Measurements from ENCODE around the gene CPO.

CPO gene

DNA sequence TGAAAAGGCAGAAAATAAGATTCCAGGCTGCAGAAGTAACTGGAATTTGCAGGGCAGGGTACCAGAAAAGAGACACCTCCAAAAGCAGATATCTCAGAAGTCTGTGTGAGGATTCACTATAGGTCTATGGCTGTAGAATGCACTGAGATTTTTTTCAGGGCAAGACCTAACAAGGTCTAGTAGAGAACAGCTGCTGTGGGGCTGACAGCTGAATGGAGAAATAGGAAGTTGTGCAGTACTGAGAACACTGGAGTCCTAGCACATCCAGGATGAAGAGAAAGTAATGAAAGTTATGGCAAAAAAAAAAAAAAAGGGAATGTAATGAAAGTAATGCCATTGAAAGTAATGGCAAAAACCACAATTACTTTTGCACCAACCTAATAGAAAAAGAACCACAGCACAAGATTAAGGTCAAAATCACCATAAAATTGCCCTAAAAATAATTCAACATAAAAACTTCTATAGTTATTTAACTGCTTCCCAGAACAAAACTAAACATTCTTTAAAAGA is 57.3 kb downstream of the CPO start:
- Histone ChIP-seq H3K36me3 (no peaks in the 10 kb centered on the region), H3K4me1 (no peaks in the 10 kb centered on the region), H3K9ac (no peak overlapping the region), H3K9me3 (peaks cover 4% of the 10 kb centered on the region; the same call in 1 of the 2 replicates), H3K27ac (no peak overlapping the region), H3K4me2 (no peak overlapping the region), H4K20me1 (no peaks in the 10 kb centered on the region), H3K4me3 (no peak overlapping the region), H3K27me3 (no peaks in the 10 kb centered on the region)
- TF ChIP-seq Cebpa-rat (IDR thresholded peaks at IDR 0.05) = no peak

DNA sequence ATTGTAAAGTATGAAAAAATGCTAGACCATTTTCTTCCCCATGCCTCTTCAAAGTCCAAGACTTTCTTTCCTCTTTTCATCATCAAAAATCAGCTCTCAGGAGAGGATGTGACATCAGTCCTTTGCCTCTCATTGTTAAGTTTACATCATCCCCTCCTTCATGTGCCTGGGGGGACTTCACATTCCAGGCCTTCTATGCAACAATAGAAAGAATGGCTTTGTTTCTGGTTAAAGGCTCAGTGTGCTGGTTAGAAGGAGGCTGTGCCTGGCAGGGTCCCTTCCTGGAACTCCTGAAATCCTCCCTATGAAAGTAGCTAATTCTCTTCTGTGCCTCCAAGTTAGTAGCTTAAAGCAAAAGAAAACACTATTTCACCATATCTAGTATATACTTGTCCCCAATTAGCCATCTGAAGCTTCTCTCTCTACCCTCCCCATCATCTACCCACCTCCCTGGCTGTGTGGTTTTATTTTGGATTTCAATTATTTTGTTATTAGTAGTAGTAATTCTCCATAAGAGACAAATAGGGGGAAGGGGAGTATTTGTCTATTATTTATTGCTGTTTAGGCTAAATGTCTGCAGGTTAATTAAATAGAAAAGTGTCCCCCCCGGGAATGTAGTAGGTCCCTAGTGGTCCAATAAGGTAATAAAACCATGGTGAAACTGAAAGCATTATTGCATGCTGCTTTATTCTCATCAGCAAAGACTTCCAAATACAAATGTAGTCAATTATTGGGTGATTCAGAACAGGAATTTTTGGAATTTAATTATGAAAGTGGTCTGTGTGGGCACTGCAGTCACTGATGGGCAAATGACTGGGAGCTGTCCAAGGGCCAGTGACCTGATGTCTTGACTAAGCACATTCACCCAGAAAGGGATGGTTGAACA is 69.0 kb downstream of the CPO start:
- Histone ChIP-seq H3K4me2 (no peak overlapping the region), H4K20me1 (no peaks in the 10 kb centered on the region)

DNA sequence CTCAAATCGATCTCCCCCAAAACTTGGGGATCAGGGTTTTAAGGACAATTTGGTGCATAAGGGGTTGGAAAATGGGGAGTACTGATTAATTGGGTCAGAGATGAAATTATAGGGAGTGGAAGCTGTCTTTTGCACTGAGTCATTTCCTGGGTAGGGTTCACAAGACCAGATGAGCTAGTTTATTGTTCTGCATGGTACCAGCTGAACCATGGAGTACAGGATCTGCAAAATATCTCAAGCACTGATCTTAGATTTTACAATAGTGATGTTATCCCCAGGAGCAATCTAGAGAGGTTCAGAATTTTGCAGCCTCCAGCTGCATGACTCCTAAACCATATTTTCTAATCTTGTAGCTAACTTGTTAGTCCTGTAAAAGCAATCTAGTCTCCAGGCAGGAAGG is 73.1 kb downstream of the CPO start:
- H3K4me3 ChIP-seq = no peak overlapping the region
- no peak for TF ChIP-seq Cebpa-rat (IDR thresholded peaks at IDR 0.05)
- no peaks in the 10 kb centered on the region for H3K9me3 ChIP-seq
- H3K36me3 ChIP-seq = no peaks in the 10 kb centered on the region
- no peaks in the 10 kb centered on the region for H3K4me1 ChIP-seq
- no peaks in the 10 kb centered on the region for H4K20me1 ChIP-seq
- no peak overlapping the region for H3K4me2 ChIP-seq
- no peaks in the 10 kb centered on the region for H3K27me3 ChIP-seq
- no peak overlapping the region for H3K9ac ChIP-seq
- no peak overlapping the region for H3K27ac ChIP-seq

More for the DNA sequence above, 69.0 kb downstream of the CPO start:
- Histone ChIP-seq H3K4me1 (no peaks in the 10 kb centered on the region), H3K36me3 (no peaks in the 10 kb centered on the region), H3K4me3 (no peak overlapping the region), H3K27me3 (no peaks in the 10 kb centered on the region), H3K9ac (no peak overlapping the region), H3K9me3 (no peaks in the 10 kb centered on the region), H3K27ac (no peak overlapping the region)
- no peak for TF ChIP-seq Cebpa-rat (IDR thresholded peaks at IDR 0.05)

DNA sequence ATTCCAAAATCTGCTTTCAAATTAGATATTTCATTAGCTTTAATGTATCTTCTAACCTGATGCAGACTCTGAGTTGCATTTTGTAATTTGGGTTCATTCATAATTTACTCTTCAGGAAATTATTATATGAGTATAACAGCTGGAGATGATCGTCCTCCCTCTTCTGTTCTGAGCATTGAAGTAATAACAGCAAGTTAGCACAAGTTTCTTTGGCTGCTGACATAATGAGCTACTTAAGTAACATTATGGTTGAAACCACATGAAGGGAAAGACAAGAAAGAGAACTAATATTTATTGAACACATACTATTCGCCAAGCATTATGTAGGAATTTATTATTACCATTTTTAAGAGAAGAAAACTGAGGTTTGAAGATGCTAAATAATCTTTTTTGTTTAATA is 75.1 kb downstream of the CPO start:
- Histone ChIP-seq H3K4me1 (no peaks in the 10 kb centered on the region), H4K20me1 (no peaks in the 10 kb centered on the region), H3K4me2 (no peak overlapping the region), H3K36me3 (no peaks in the 10 kb centered on the region), H3K27ac (no peak overlapping the region), H3K4me3 (no peak overlapping the region), H3K9ac (no peak overlapping the region), H3K27me3 (no peaks in the 10 kb centered on the region), H3K9me3 (no peaks in the 10 kb centered on the region)
- no peak for TF ChIP-seq Cebpa-rat (IDR thresholded peaks at IDR 0.05)

DNA sequence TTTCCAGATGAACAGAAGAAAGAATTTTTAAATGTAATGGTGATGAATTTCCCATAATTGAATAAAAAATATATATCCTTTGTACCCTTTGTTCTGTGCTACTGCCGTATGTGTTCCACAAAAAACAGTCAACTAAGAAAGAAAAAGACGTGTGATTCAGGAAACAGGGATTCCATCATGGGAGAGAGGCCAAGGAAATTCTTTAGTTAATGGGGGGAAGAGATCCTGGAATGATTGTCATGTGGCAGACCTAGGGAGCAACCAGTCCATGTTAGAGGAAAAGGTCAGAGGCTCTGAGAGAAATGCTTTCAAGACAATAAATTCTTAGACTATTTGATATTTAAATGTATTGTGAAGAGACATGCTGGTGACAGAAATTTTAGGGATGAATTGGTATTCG is 76.6 kb downstream of the CPO start:
- no peaks in the 10 kb centered on the region for H3K4me1 ChIP-seq
- no peak overlapping the region for H3K9ac ChIP-seq
- H3K36me3 ChIP-seq = no peaks in the 10 kb centered on the region
- no peaks in the 10 kb centered on the region for H4K20me1 ChIP-seq
- H3K27me3 ChIP-seq = no peaks in the 10 kb centered on the region
- no peaks in the 10 kb centered on the region for H3K9me3 ChIP-seq
- no peak overlapping the region for H3K4me3 ChIP-seq
- no peak overlapping the region for H3K4me2 ChIP-seq
- no peak for TF ChIP-seq Cebpa-rat (IDR thresholded peaks at IDR 0.05)
- H3K27ac ChIP-seq = no peak overlapping the region
